Body of pancreas (tissue), 4 donors: Measurements from ENCODE around the gene CDC42SE2.

Experiments used
- CTCF ChIP-seq, 7 experiments: fragments of 450-650 bp in 4 of 7; fragments of 200-600 bp in 3 of 7; sonication (generic) in 3 of 7; IDR thresholded peaks; one replicate each; pipeline ENCODE4 v1.5.1; 2016 to 2019; ENCODE audit warnings: antibody characterized with exemption in 7 of 7
- POLR2A ChIP-seq, 3 donors: fragments of 450-650 bp; IDR thresholded peaks; one replicate each; pipeline ENCODE4 v1.6.1; 2016; ENCODE audit warnings: antibody characterized with exemption in 3 of 3, mild to moderate bottlenecking in 2 of 3

GRCh38 chr5:131260895-131261294 is 3.0 kb upstream of the CDC42SE2 start:
- TF ChIP-seq CTCF (IDR thresholded peaks at IDR 0.05) (no peak), POLR2A (IDR thresholded peaks at IDR 0.05) (no peak)
